HepG2 (cell line): Measurements from ENCODE around the gene CD109. TPM values are rescaled to one million over a fixed set of nuclear protein-coding genes. Genes with fewer than 3 reads are reported as not detected.
A peak's percentile ranks its signal among the peaks of the same experiment; 100 is the strongest.

Experiments used
- ATAC-seq: fragments of 200-7000 bp; cut with Tn5 transposase; 3 replicates; pipeline ENCODE4 v1.9.1; 2020; ENCODE audit warnings: mild to moderate bottlenecking, moderate library complexity
- BruUV-seq: library from RNA; stranded (reverse); fragments of 400-500 nt; replicated peaks from 2 replicates; lab custom pipeline; 2021; lab: Mats Ljungman, UMichigan
- CTCF ChIA-PET: fragments of 300-600 bp; formaldehyde crosslinking; extraction: SDS; loops from one replicate; lab custom pipeline; 2021; ENCODE audit warnings: low total read pairs, inconsistent platforms, low intra/inter-chr PET ratio; lab: Yijun Ruan, JAX
- POLR2A ChIA-PET: fragments of 350-600 bp; sonication (Branson Sonifier 250); formaldehyde crosslinking; loops from one replicate; lab custom pipeline; 2020; ENCODE audit warnings: antibody characterized with exemption, inconsistent platforms; lab: Yijun Ruan, JAX
- DNase-seq: peaks from one replicate; pipeline ENCODE4 v3.0.0-alpha.2; 2015; ENCODE audit warnings: low spot score
- FAIRE-seq: peaks from 3 replicates; lab custom pipeline; 2011; peaks lifted over from hg19 to GRCh38; lab: Jason Lieb, UNC
- H2AFZ ChIP-seq: one replicate; pipeline ENCODE4 v1.6.1; 2011; ENCODE audit warnings: low read length, inconsistent platforms
- H3K27ac ChIP-seq: fragments of 300-600 bp; 3 replicates; pipeline ENCODE4 v1.8.0; 2011; ENCODE audit warnings: mixed run types, mild to moderate bottlenecking, mixed read lengths, low read length, inconsistent platforms; ENCODE audit not compliant: insufficient read depth; ENCODE audit errors: extremely low read length
- H3K27me3 ChIP-seq, 2 experiments: fragments of 200-600 bp in 1 of 2; 2 replicates in 1 of 2; 3 replicates in 1 of 2; pipeline versions ENCODE4 v1.6.0 to v1.8.0; 2011; ENCODE audit warnings: low read length in 2 of 2, mild to moderate bottlenecking in 2 of 2, moderate library complexity in 2 of 2, inconsistent platforms in 1 of 2; ENCODE audit not compliant: insufficient read depth in 2 of 2, control insufficient read depth in 1 of 2
- H3K36me3 ChIP-seq, 2 experiments: fragments of 200-600 bp in 1 of 2; replicated peaks in 1 of 2; 2 replicates in 1 of 2; 3 replicates in 1 of 2; pipeline versions ENCODE4 v1.5.1 to v1.8.0; 2011; ENCODE audit warnings: low read length in 2 of 2, inconsistent platforms in 1 of 2; ENCODE audit not compliant: insufficient read depth in 2 of 2, control insufficient read depth in 1 of 2
- H3K4me1 ChIP-seq: 2 replicates; pipeline ENCODE4 v1.5.1; 2012; ENCODE audit warnings: low read length, inconsistent platforms; ENCODE audit not compliant: insufficient read depth
- H3K4me2 ChIP-seq: 2 replicates; pipeline ENCODE4 v1.6.0; 2011; ENCODE audit warnings: low read depth, low read length, inconsistent platforms
- H3K4me3 ChIP-seq, 3 experiments: fragments of 200-600 bp in 1 of 3; sonication (generic), shearing (Covaris generic) in 1 of 3; replicated peaks in 1 of 3; 2 replicates each; pipeline ENCODE4 v1.5.1; 2011 to 2016; ENCODE audit warnings: low read length in 3 of 3, inconsistent platforms in 2 of 3, low read depth in 2 of 3, mild to moderate bottlenecking in 2 of 3, control low read depth in 1 of 3, mixed read lengths in 1 of 3; ENCODE audit not compliant: insufficient read depth in 1 of 3
- H3K79me2 ChIP-seq: one replicate; pipeline ENCODE4 v1.6.1; 2011; ENCODE audit warnings: low read length, inconsistent platforms; ENCODE audit not compliant: insufficient read depth
- H3K9ac ChIP-seq: 2 replicates; pipeline ENCODE4 v1.6.0; 2011; ENCODE audit warnings: mild to moderate bottlenecking, low read depth, low read length, inconsistent platforms; ENCODE audit not compliant: insufficient read depth
- H3K9me3 ChIP-seq: 2 replicates; pipeline ENCODE4 v1.5.1; 2012; ENCODE audit warnings: mild to moderate bottlenecking, low read length
- H4K20me1 ChIP-seq: 2 replicates; pipeline ENCODE4 v1.6.0; 2011; ENCODE audit warnings: inconsistent platforms, mild to moderate bottlenecking, low read length, moderate library complexity; ENCODE audit not compliant: insufficient read depth
- ARNTL ChIP-seq: sonication (generic); formaldehyde crosslinking; IDR thresholded peaks from 2 replicates; pipeline ENCODE4 v1.4.0; 2020; ENCODE audit warnings: mild to moderate bottlenecking, missing genetic modification reagents
- ATRX ChIP-seq: sonication (generic); formaldehyde crosslinking; IDR thresholded peaks from 2 replicates; pipeline ENCODE4 v1.4.0; 2020; ENCODE audit warnings: missing genetic modification reagents, borderline replicate concordance
- CHD2 ChIP-seq: IDR thresholded peaks from 2 replicates; pipeline ENCODE4 v1.6.1; 2011; ENCODE audit warnings: low read depth, low read length, improper control_type of control experiment
- GABPA ChIP-seq, 2 experiments: IDR thresholded peaks; 2 replicates each; pipeline ENCODE4 v1.6.1; 2011 to 2016; ENCODE audit warnings: low read depth in 2 of 2, low read length in 1 of 2, missing biosample characterization in 1 of 2, missing genetic modification characterization in 1 of 2
- KAT7 ChIP-seq: IDR thresholded peaks from 2 replicates; pipeline ENCODE4 v1.6.1; 2018; ENCODE audit warnings: borderline replicate concordance, missing compliant biosample characterization
- MYNN ChIP-seq: sonication (generic); formaldehyde crosslinking; IDR thresholded peaks from 2 replicates; pipeline ENCODE4 v1.4.0; 2020; ENCODE audit warnings: mild to moderate bottlenecking, low read depth, missing genetic modification reagents
- NCOA2 ChIP-seq: sonication (generic); formaldehyde crosslinking; IDR thresholded peaks from 2 replicates; pipeline ENCODE4 v1.8.0; 2022; ENCODE audit warnings: inconsistent platforms
- NR2F1 ChIP-seq, 2 experiments: fragments of 450-650 bp in 1 of 2; formaldehyde crosslinking in 1 of 2; IDR thresholded peaks; 2 replicates each; pipeline versions ENCODE4 v1.5.0 to v1.6.1; 2016 to 2020; ENCODE audit warnings: mild to moderate bottlenecking in 1 of 2, missing compliant biosample characterization in 1 of 2, missing genetic modification reagents in 1 of 2, moderate library complexity in 1 of 2
- POLR2A ChIP-seq, 2 experiments: IDR thresholded peaks; 2 replicates each; pipeline ENCODE4 v1.6.1; 2011; ENCODE audit warnings: low read depth in 2 of 2, low read length in 2 of 2, mild to moderate bottlenecking in 1 of 2, moderate library complexity in 1 of 2; ENCODE audit not compliant: insufficient read depth in 1 of 2
- SMAD3 ChIP-seq: sonication (generic); formaldehyde crosslinking; IDR thresholded peaks from 2 replicates; pipeline ENCODE4 v1.4.0; 2020; ENCODE audit warnings: missing genetic modification reagents
- SPEN ChIP-seq: sonication (generic); formaldehyde crosslinking; IDR thresholded peaks from 2 replicates; pipeline ENCODE4 v1.5.1; 2020; ENCODE audit warnings: low read depth, mild to moderate bottlenecking, missing genetic modification reagents
- ZMYM2 ChIP-seq: sonication (generic); formaldehyde crosslinking; IDR thresholded peaks from 2 replicates; pipeline ENCODE4 v1.8.0; 2022; ENCODE audit warnings: mild to moderate bottlenecking, missing genetic modification reagents
- ZNF446 ChIP-seq: sonication (generic); formaldehyde crosslinking; IDR thresholded peaks from 2 replicates; pipeline ENCODE4 v1.5.0; 2020; ENCODE audit warnings: mild to moderate bottlenecking, missing genetic modification reagents
- ZNF83 ChIP-seq: sonication (generic); formaldehyde crosslinking; IDR thresholded peaks from 2 replicates; pipeline ENCODE4 v1.4.0; 2020; ENCODE audit warnings: missing genetic modification reagents, mild to moderate bottlenecking, borderline replicate concordance
- WGBS: methylation state at CpG from one replicate; pipeline ENCODE4 v1.1.6; 2017; ENCODE audit warnings: low lambda C conversion rate; 5-methylcytosine and 5-hydroxymethylcytosine counted together
- in situ Hi-C: cut with HindIII; loops from 2 replicates; pipeline ENCODE4 v1.10.0; 2017; ENCODE audit warnings: low pct_unique_long_range_greater_than_20kb; ENCODE audit not compliant: extremely low pct_ligation_motif_present
- intact Hi-C: fragments of 100-400 bp; cut with micrococcal nuclease; formaldehyde crosslinking; loops from one replicate; pipeline ENCODE4 v1.10.0; 2022; ENCODE audit not compliant: unreplicated experiment
- polyA plus RNA-seq, 8 experiments: library from polyadenylated mRNA; depleted of rRNA in 3 of 8; stranded (reverse) in 7 of 8; unstranded in 1 of 8; fragments of >200 nt; fragmentation: Illumina TruSeq in 4 of 8; extraction: Trizol in 4 of 8; gene quantifications; 2 replicates each; pipeline versions ENCODE4 v1.2.1 to v1.2.3, GENCODE V29; 2011 to 2016; ENCODE audit warnings: low read depth in 4 of 8, missing spikeins in 1 of 8, mixed read lengths in 1 of 8; ENCODE audit not compliant: insufficient read depth in 1 of 8
- total RNA-seq, 5 experiments: library from RNA; depleted of rRNA; stranded (reverse); fragments of >200 nt; fragmentation: Illumina TruSeq; extraction: Trizol; gene quantifications; 2 replicates each; pipeline ENCODE4 v1.2.3, GENCODE V29; 2016; ENCODE audit warnings: low read depth in 1 of 5
- TF ChIP-seq, protein P1 (sequence below): sonication (generic); formaldehyde crosslinking; IDR thresholded peaks from 2 replicates; pipeline ENCODE4 v1.4.0; 2020; ENCODE audit warnings: missing genetic modification reagents
- TF ChIP-seq, protein P2 (sequence below): IDR thresholded peaks from 2 replicates; pipeline ENCODE4 v1.6.1; 2016; ENCODE audit warnings: missing compliant biosample characterization, missing genetic modification reagents, borderline replicate concordance
- TF ChIP-seq, protein P3 (sequence below): IDR thresholded peaks from 2 replicates; pipeline ENCODE4 v1.6.1; 2018; ENCODE audit warnings: missing genetic modification reagents

Gene CD109
- total and polyA plus RNA-seq, 2 of the 13 experiments (the other 11 are each of a cell fraction or from before 2014, with no cell fraction given): 0.93 to 2.1 TPM

DNA sequence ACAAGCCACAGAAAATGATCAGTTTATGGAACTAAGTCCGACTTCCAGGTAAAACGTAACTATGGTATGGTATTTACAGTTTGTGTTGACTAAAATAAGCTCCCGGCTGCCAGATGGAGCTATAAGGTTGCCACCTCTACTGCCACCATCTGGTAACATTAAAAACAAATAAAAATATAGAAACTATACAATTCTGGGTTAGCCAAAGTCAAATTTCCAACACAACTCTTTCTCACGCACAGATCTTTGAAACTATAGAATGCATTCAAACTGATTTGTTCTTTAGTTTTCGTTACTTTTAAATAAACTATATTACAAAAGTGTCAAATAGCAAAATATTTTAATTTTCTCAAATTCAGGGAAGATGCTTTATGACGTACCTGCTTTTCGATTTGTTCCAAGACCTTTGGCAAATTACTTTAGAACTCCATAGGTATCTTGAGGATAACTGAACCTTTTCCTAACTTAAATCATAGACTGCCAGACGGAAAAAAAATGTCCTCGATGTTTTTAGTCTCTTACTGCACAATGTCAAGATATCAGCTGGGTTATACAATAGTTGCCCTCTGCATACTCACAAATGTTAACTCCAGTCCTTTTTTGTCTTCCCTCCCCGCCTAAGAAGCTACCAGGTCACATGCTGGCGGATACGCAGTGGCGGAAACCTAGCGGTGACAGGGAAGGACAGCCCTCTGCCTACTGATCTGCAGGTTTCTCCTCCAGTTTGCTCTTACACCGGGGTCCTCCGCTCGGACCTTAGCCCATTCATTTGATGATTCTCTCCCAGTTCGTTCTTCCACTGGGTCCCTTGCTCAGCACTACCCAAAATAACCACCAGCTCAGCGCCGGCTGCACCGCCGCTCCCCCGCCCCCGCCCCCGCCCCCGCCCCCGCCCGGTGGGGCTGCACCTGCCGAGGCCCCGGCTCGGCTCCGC lies 43.1 kb upstream of the CD109 start:
- peak; percentile 87 for FAIRE-seq
- intact Hi-C loops: loop anchor here (2.0 to 10.0 kb wide), 5 partner anchors 138 to 1589 kb away; partner anchors contain the start of gene COX7A2
- peak; percentile 80 for ATAC-seq
- no peak for TF ChIP-seq ZMYM2 (CRISPR knock-in tag)
- no peak for TF ChIP-seq SMAD3
- TF ChIP-seq KAT7 (CRISPR knock-in tag): no peak
- no peak for TF ChIP-seq ZNF446 (CRISPR knock-in tag)
- no peak for TF ChIP-seq ARNTL (CRISPR knock-in tag)
- TF ChIP-seq, protein P1, sequence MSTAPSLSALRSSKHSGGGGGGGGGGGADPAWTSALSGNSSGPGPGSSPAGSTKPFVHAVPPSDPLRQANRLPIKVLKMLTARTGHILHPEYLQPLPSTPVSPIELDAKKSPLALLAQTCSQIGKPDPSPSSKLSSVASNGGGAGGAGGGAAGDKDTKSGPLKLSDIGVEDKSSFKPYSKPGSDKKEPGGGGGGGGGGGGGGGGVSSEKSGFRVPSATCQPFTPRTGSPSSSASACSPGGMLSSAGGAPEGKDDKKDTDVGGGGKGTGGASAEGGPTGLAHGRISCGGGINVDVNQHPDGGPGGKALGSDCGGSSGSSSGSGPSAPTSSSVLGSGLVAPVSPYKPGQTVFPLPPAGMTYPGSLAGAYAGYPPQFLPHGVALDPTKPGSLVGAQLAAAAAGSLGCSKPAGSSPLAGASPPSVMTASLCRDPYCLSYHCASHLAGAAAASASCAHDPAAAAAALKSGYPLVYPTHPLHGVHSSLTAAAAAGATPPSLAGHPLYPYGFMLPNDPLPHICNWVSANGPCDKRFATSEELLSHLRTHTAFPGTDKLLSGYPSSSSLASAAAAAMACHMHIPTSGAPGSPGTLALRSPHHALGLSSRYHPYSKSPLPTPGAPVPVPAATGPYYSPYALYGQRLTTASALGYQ: no peak
- no peak for TF ChIP-seq ZNF83 (CRISPR knock-in tag)
- no peak for TF ChIP-seq CHD2
- TF ChIP-seq NR2F1 (CRISPR knock-in tag; IDR thresholded peaks at IDR 0.05): no peak
- no peak for TF ChIP-seq MYNN
- no peak for TF ChIP-seq SPEN (CRISPR knock-in tag)
- TF ChIP-seq, protein P2, sequence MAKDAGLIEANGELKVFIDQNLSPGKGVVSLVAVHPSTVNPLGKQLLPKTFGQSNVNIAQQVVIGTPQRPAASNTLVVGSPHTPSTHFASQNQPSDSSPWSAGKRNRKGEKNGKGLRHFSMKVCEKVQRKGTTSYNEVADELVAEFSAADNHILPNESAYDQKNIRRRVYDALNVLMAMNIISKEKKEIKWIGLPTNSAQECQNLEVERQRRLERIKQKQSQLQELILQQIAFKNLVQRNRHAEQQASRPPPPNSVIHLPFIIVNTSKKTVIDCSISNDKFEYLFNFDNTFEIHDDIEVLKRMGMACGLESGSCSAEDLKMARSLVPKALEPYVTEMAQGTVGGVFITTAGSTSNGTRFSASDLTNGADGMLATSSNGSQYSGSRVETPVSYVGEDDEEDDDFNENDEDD: peak; percentile 32; the same call in 1 of the 2 replicates
- TF ChIP-seq POLR2A (IDR thresholded peaks at IDR 0.05; ENCODE audit: insufficient read depth in 1 of 2, low read depth in 2 of 2, low read length in 2 of 2): peak in 1 of 2 experiments; percentile 45; a peak in 2 of 4 replicates
- TF ChIP-seq NCOA2 (CRISPR knock-in tag): no peak
- no peak for TF ChIP-seq ATRX (CRISPR knock-in tag)
- TF ChIP-seq, protein P3, sequence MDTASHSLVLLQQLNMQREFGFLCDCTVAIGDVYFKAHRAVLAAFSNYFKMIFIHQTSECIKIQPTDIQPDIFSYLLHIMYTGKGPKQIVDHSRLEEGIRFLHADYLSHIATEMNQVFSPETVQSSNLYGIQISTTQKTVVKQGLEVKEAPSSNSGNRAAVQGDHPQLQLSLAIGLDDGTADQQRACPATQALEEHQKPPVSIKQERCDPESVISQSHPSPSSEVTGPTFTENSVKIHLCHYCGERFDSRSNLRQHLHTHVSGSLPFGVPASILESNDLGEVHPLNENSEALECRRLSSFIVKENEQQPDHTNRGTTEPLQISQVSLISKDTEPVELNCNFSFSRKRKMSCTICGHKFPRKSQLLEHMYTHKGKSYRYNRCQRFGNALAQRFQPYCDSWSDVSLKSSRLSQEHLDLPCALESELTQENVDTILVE (CRISPR knock-in tag): no peak
- TF ChIP-seq GABPA (IDR thresholded peaks at IDR 0.05; ENCODE audit: low read depth, low read length): no peak
- peak; percentile 30; the same call in 1 of the 2 replicates for TF ChIP-seq GABPA (CRISPR knock-in tag; IDR thresholded peaks at IDR 0.05; ENCODE audit: low read depth)

More for the DNA sequence above, 43.1 kb upstream of the CD109 start:
- DNase-seq: peak; percentile 80
- H3K9me3 ChIP-seq: no peaks in the 10 kb centered on the region
- H3K9ac ChIP-seq: peak overlapping the region; percentile 95
- peaks cover 8% of the 10 kb centered on the region for H3K79me2 ChIP-seq
- ChIA-PET CTCF (no interaction called here), POLR2A (interaction anchor here (0.8 to 3.9 kb wide), 13 partner anchors 15 to 191 kb away, joined by 3 to 46 read pairs (median 11); partner anchors contain the start of genes EEF1A1 and MTO1)
- BruUV-seq: TSS peak; percentile 76
- H3K27ac ChIP-seq: peak overlapping the region; percentile 96
- peak overlapping the region; percentile 95 for H2AFZ ChIP-seq
- WGBS: 4% methylated on average over 28 of the region's 32 CpGs
- H4K20me1 ChIP-seq: no peaks in the 10 kb centered on the region
- peaks cover 28% of the 10 kb centered on the region for H3K4me1 ChIP-seq
- in situ Hi-C loops: no loop called here
- H3K4me2 ChIP-seq: peak overlapping the region; percentile 87
- H3K27me3 ChIP-seq: no peaks in the 10 kb centered on the region; a peak in 1 of 5 replicates
- peaks cover 2 to 3% of the 10 kb centered on the region in 2 experiments; a peak in 1 of 5 replicates for H3K36me3 ChIP-seq
- H3K4me3 ChIP-seq: peak overlapping the region; percentile 84 to 98 (median 86)
